ENCODE results near the gene ZCCHC4.

- no peak for TF ChIP-seq CTCF (IDR thresholded peaks at IDR 0.05 in 2 of 3, conservative IDR thresholded peaks at IDR 0.05 in 1 of 3; ENCODE audit: borderline replicate concordance in 1 of 3, insufficient read depth in 1 of 3, low read depth in 2 of 3, low read length in 2 of 3)
- no peak for TF ChIP-seq POLR2AphosphoS5 (IDR thresholded peaks at IDR 0.05; ENCODE audit: low read depth, low read length)
- TF ChIP-seq EZH2 (IDR thresholded peaks at IDR 0.05) = no peak
- TF ChIP-seq POLR2A (IDR thresholded peaks at IDR 0.05; ENCODE audit: borderline replicate concordance, extremely low read depth, insufficient read depth, insufficient read length) = no peak
- no peak for TF ChIP-seq MAX (IDR thresholded peaks at IDR 0.05)
- TF ChIP-seq CEBPB (IDR thresholded peaks at IDR 0.05; ENCODE audit: low read depth) = no peak
- TF ChIP-seq ELF1 (IDR thresholded peaks at IDR 0.05; ENCODE audit: borderline replicate concordance, low read depth) = no peak
- TF ChIP-seq SIN3A (IDR thresholded peaks at IDR 0.05; ENCODE audit: low read depth) = no peak
These were observed 2.3 kb upstream of the ZCCHC4 start for GRCh38 chr4:25310066-25310802.
